Effector memory CD8-positive, alpha-beta T cell (primary cell): ENCODE results near the gene MAP3K10.

ENCODE experiments used
- ATAC-seq: fragments of 150-1000 bp; cut with Tn5 transposase; replicated peaks from 2 replicates; pipeline ENCODE4 v1.10.0; 2021; ENCODE audit warnings: mild to moderate bottlenecking, moderate library complexity
- DNase-seq, 3 experiments: peaks; one replicate each; pipeline ENCODE4 v3.0.0; 2021
- H3K27ac Mint-ChIP-seq, 2 donors: one replicate each; pipeline ENCODE4 v1.8.0; 2022; ENCODE audit warnings: mild to moderate bottlenecking in 2 of 2, mixed read lengths in 2 of 2, moderate library complexity in 2 of 2
- H3K27me3 Mint-ChIP-seq, 2 donors: one replicate each; pipeline ENCODE4 v1.8.0; 2022; ENCODE audit warnings: mixed read lengths in 2 of 2
- H3K36me3 Mint-ChIP-seq: one replicate; pipeline ENCODE4 v1.8.0; 2022; ENCODE audit warnings: mild to moderate bottlenecking, moderate library complexity, mixed read lengths; ENCODE audit not compliant: insufficient read depth
- H3K4me1 Mint-ChIP-seq, 2 donors: one replicate each; pipeline ENCODE4 v1.8.0; 2022; ENCODE audit warnings: low read depth in 2 of 2, mixed read lengths in 2 of 2
- H3K4me3 Mint-ChIP-seq, 2 donors: one replicate each; pipeline ENCODE4 v1.8.0; 2022; ENCODE audit warnings: mild to moderate bottlenecking in 2 of 2, mixed read lengths in 2 of 2, moderate library complexity in 2 of 2
- H3K9me3 Mint-ChIP-seq, 2 donors: one replicate each; pipeline ENCODE4 v1.8.0; 2022; ENCODE audit warnings: mixed read lengths in 2 of 2

MAP3K10 gene

GRCh38 chr19:40257096-40257517 is 65.9 kb downstream of the MAP3K10 start:
- peaks cover 19 to 36% of the 10 kb centered on the region in 2 donors for H3K4me1 Mint-ChIP-seq

DNA sequence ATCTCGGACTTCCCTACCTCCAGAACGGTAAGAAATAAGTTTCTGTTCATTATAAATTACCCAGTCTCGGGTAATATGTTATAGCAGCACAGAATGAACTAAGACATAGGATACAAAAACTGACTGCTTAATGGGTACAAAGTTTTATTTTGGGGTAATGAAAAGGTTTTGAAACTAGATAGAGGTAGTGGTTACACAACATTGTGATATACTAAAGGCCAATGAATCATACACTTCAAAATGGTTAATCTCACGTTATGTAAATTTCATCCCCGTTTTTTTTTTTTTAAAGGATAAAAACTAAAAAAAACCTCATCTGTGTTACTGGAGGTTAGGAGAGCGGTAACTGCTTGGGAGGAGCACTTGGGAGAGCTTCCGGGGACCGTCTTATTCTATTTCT is 70.4 kb downstream of the MAP3K10 start:
- DNase-seq: no peak
- H3K36me3 Mint-ChIP-seq: peaks cover 37% of the 10 kb centered on the region
- no peak overlapping the region for H3K4me3 Mint-ChIP-seq
- no peak overlapping the region for H3K27ac Mint-ChIP-seq
- H3K27me3 Mint-ChIP-seq: no peaks in the 10 kb centered on the region
- H3K4me1 Mint-ChIP-seq: peaks cover 15 to 44% of the 10 kb centered on the region in 2 donors
- ATAC-seq: no peak
- no peaks in the 10 kb centered on the region for H3K9me3 Mint-ChIP-seq

More at GRCh38 chr19:40257096-40257517, 65.9 kb downstream of the MAP3K10 start:
- no peak overlapping the region for H3K27ac Mint-ChIP-seq
- H3K27me3 Mint-ChIP-seq: no peaks in the 10 kb centered on the region
- H3K9me3 Mint-ChIP-seq: no peaks in the 10 kb centered on the region
- peaks cover 59% of the 10 kb centered on the region for H3K36me3 Mint-ChIP-seq
- H3K4me3 Mint-ChIP-seq: no peak overlapping the region
- DNase-seq (no peak), ATAC-seq (no peak)

DNA sequence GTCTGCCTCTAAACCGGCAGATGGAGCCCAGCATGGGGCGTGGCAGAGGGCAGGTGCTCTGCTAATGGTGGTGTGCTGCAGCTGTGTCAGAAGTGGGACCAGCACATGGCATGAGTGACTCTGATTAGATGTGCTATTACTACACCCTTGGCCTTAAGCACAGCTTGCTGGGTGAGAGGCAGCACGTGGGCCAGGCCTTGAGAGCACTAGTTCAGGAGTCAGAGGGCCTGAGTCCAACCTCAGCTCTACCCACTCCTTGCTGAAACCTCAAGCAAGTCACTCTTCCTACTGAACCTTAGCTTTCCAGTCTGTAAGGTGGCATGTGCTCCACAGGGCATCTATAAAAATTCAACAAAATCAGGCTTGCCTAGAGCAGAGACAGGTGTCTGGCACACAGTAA is 71.2 kb downstream of the MAP3K10 start:
- no peak overlapping the region for H3K4me3 Mint-ChIP-seq
- no peaks in the 10 kb centered on the region for H3K27me3 Mint-ChIP-seq
- peaks cover 17 to 48% of the 10 kb centered on the region in 2 donors for H3K4me1 Mint-ChIP-seq
- ATAC-seq: no peak
- no peak overlapping the region for H3K27ac Mint-ChIP-seq
- H3K9me3 Mint-ChIP-seq: no peaks in the 10 kb centered on the region
- DNase-seq: no peak
- H3K36me3 Mint-ChIP-seq: peaks cover 41% of the 10 kb centered on the region

DNA sequence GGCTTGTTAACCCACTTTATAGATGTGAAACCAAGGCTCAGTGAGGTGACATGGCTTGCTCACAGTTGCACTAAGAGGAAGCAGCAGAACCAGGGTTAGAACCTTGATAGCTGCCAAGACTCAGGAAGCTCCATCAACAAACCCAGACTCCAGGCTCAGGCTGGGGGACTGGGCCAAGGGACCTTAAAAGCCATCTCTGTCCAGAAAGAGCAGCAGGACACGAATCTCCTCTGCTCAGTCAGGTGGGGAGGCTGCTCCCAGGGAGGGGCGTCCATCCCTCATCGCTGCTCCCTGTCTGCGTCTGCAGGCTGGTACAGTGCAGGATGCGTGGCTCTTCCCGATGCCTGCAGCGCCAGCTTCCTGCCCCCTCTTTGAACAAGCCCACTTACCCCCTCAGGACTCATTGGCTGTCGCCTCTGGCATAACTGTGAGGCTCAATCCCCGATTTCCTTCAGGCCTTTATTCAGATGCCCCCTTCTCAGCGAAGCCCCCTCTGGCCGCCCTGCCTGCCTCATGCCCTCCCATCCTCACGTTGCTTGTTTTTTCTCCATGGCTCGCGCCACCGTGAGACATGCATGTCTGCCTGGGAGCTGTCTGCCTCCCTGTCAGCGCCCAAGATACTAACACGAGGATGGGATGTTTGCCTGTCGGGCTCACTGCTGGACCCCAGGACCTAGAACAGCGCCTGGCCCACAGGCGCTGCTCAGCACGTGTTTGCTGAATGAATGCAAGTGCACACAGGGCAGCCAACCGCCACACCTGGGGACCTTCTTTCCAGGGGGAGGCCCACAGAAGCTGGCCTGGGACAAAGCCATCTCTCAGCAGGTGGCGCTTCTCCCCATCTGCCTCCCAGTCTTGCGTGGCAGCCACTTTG is 72.5 kb downstream of the MAP3K10 start:
- Mint-ChIP-seq H3K4me3 (no peak overlapping the region), H3K36me3 (peaks cover 47% of the 10 kb centered on the region), H3K9me3 (no peaks in the 10 kb centered on the region), H3K4me1 (peaks cover 23 to 49% of the 10 kb centered on the region in 2 donors), H3K27ac (peak overlapping the region in 1 of 2 donors; percentile 8), H3K27me3 (no peaks in the 10 kb centered on the region)
- ATAC-seq (no peak), DNase-seq (no peak)

- ATAC-seq (no peak), DNase-seq (no peak)
- Mint-ChIP-seq H3K9me3 (no peaks in the 10 kb centered on the region), H3K27ac (peak overlapping the region; percentile 68 to 78), H3K27me3 (no peaks in the 10 kb centered on the region), H3K4me3 (peak overlapping the region in 1 of 2 donors; percentile 41), H3K36me3 (peaks cover 48% of the 10 kb centered on the region), H3K4me1 (peaks cover 24 to 47% of the 10 kb centered on the region in 2 donors)
Measured at GRCh38 chr19:40264314-40265054, 73.3 kb downstream of the MAP3K10 start.
